HG03175 (cell line): ENCODE results near the gene TBC1D10A.

Experiments
- ATAC-seq: cut with Tn5 transposase; IDR thresholded peaks from one replicate; pipeline ENCODE4 v1.9.1; 2021; ENCODE audit warnings: mild to moderate bottlenecking, moderate library complexity; ENCODE audit not compliant: unreplicated experiment

Gene TBC1D10A

GRCh38 chr22:30302810-30303138 lies 24.0 kb downstream of the TBC1D10A start:
- no peak for ATAC-seq

GRCh38 chr22:30301995-30302809 lies 24.5 kb downstream of the TBC1D10A start:
- no peak for ATAC-seq

- no peak for ATAC-seq
Measured at GRCh38 chr22:30299322-30299721, 27.4 kb downstream of the TBC1D10A start.

- ATAC-seq: no peak
Measured at GRCh38 chr22:30297991-30298701, 28.6 kb downstream of the TBC1D10A start.

GRCh38 chr22:30297276-30297990 lies 29.3 kb downstream of the TBC1D10A start:
- ATAC-seq: no peak

- no peak for ATAC-seq
Measured at GRCh38 chr22:30296833-30297232, 29.9 kb downstream of the TBC1D10A start.

GRCh38 chr22:30296324-30296723 lies 30.4 kb downstream of the TBC1D10A start:
- ATAC-seq: no peak

- no peak for ATAC-seq
Measured at GRCh38 chr22:30295576-30295975, 31.2 kb downstream of the TBC1D10A start.

GRCh38 chr22:30294830-30295229 lies 31.9 kb downstream of the TBC1D10A start:
- no peak for ATAC-seq

- no peak for ATAC-seq
Measured at GRCh38 chr22:30294066-30294465, 32.7 kb downstream of the TBC1D10A start.

- ATAC-seq: no peak
Measured at GRCh38 chr22:30293026-30293425, 33.7 kb downstream of the TBC1D10A start.

- no peak for ATAC-seq
Measured at GRCh38 chr22:30292069-30292970, 34.4 kb downstream of the TBC1D10A start.

GRCh38 chr22:30291058-30291892 lies 35.5 kb downstream of the TBC1D10A start:
- ATAC-seq: no peak

- no peak for ATAC-seq
Measured at GRCh38 chr22:30290342-30291057, 36.2 kb downstream of the TBC1D10A start.

GRCh38 chr22:30289980-30290313 lies 36.8 kb downstream of the TBC1D10A start:
- peak; percentile 26 for ATAC-seq

- ATAC-seq: peak; percentile 50
Measured at GRCh38 chr22:30289141-30289979, 37.4 kb downstream of the TBC1D10A start, which contains the start of gene CASTOR1. Gene CASTOR1 (minus strand): TSS chr22:30289505. CDS start chr22:30289497, 8 bp downstream.

GRCh38 chr22:30288419-30289140 lies 38.2 kb downstream of the TBC1D10A start:
- ATAC-seq: no peak
